CD4-positive, alpha-beta T cell (primary cell): ENCODE data around the gene CDCA7L. TPM values are rescaled to one million over a fixed set of nuclear protein-coding genes. Genes with fewer than 3 reads are reported as not detected.

ENCODE experiments used
- ATAC-seq: fragments of 200-7000 bp; cut with Tn5 transposase; one replicate; pipeline ENCODE4 v1.10.0; 2022; ENCODE audit warnings: mild to moderate bottlenecking; ENCODE audit not compliant: poor library complexity
- CTCF ChIA-PET: fragments of 350-600 bp; sonication (Branson Sonifier 250); formaldehyde crosslinking; loops from one replicate; lab custom pipeline; 2021; ENCODE audit warnings: antibody characterized with exemption, inconsistent platforms; lab: Charles Lee
- POLR2A ChIA-PET: fragments of 350-600 bp; sonication (Branson Sonifier 250); formaldehyde crosslinking; loops from one replicate; lab custom pipeline; 2021; ENCODE audit warnings: antibody characterized with exemption, inconsistent platforms; lab: Charles Lee
- DNase-seq, 14 experiments: peaks; one replicate each; pipeline ENCODE4 v3.0.0-alpha.2; 2013 to 2020; ENCODE audit warnings: mixed read lengths in 2 of 14
- H3K27ac ChIP-seq, 2 donors: one replicate each; pipeline versions ENCODE4 v1.5.1 to v1.7.0; 2013; ENCODE audit warnings: low read length in 2 of 2, low read depth in 1 of 2, mild to moderate bottlenecking in 1 of 2
- H3K27me3 ChIP-seq, 2 experiments: 1 replicate in 1 of 2; 2 replicates in 1 of 2; pipeline versions ENCODE4 v1.6.1 to v1.7.0; 2013; ENCODE audit warnings: low read length in 2 of 2, control low read depth in 1 of 2, mild to moderate bottlenecking in 1 of 2, moderate library complexity in 1 of 2; ENCODE audit not compliant: insufficient read depth in 2 of 2, control insufficient read depth in 1 of 2
- H3K36me3 ChIP-seq: one replicate; pipeline ENCODE4 v1.6.1; 2013; ENCODE audit warnings: low read length, control low read depth; ENCODE audit not compliant: insufficient read depth
- H3K4me1 ChIP-seq: one replicate; pipeline ENCODE4 v1.6.1; 2013; ENCODE audit warnings: low read length, control low read depth; ENCODE audit not compliant: insufficient read depth
- H3K4me3 ChIP-seq: one replicate; pipeline ENCODE4 v1.5.1; 2013; ENCODE audit warnings: mild to moderate bottlenecking, low read length, moderate library complexity
- H3K9me3 ChIP-seq, 2 experiments: 1 replicate in 1 of 2; 2 replicates in 1 of 2; pipeline versions ENCODE4 v1.6.1 to v1.7.0; 2013; ENCODE audit warnings: low read length in 2 of 2, mild to moderate bottlenecking in 2 of 2, control low read depth in 1 of 2, moderate library complexity in 1 of 2; ENCODE audit not compliant: control insufficient read depth in 1 of 2, insufficient read depth in 1 of 2
- H3K27ac Mint-ChIP-seq: one replicate; pipeline ENCODE4 v1.8.0; 2020; ENCODE audit warnings: mixed read lengths
- H3K27me3 Mint-ChIP-seq: one replicate; pipeline ENCODE4 v1.8.0; 2021; ENCODE audit warnings: mixed read lengths
- H3K36me3 Mint-ChIP-seq: one replicate; pipeline ENCODE4 v1.8.0; 2021; ENCODE audit warnings: low read depth, mixed read lengths
- H3K4me1 Mint-ChIP-seq: one replicate; pipeline ENCODE4 v1.8.0; 2021; ENCODE audit warnings: low read depth, mixed read lengths
- H3K4me3 Mint-ChIP-seq: one replicate; pipeline ENCODE4 v1.8.0; 2020; ENCODE audit warnings: mild to moderate bottlenecking, mixed read lengths
- H3K9me3 Mint-ChIP-seq: one replicate; pipeline ENCODE4 v1.8.0; 2020; ENCODE audit warnings: mixed read lengths
- intact Hi-C, 2 experiments: fragments of 100-400 bp; cut with DNase I in 1 of 2; cut with micrococcal nuclease in 1 of 2; formaldehyde crosslinking; loops; one replicate each; pipeline versions ENCODE4 v1.15.1 to v1.9.0; 2023 to 2025; cut with DNase I, micrococcal nuclease
- total RNA-seq, 174 experiments: library from RNA in 2 of 174; stranded (reverse) in 2 of 174; gene quantifications; one replicate each; pipeline ENCODE4 v1.2.3 and lab custom pipeline; 2021 to 2026
- TF ChIP-seq, protein P1 (sequence below): fragments of 200-600 bp; IDR thresholded peaks from one replicate; pipeline ENCODE4 v1.8.0; 2022; ENCODE audit warnings: antibody characterized with exemption, mild to moderate bottlenecking

Gene CDCA7L
- total RNA-seq, 2 experiments from 2014 or later = 23.1 to 23.7 TPM

- H3K4me3 ChIP-seq = peak overlapping the region; percentile 66
- H3K4me1 Mint-ChIP-seq = peaks cover 70% of the 10 kb centered on the region
- no peaks in the 10 kb centered on the region for H3K9me3 Mint-ChIP-seq
- H3K36me3 Mint-ChIP-seq = peaks cover 4% of the 10 kb centered on the region
- H3K4me1 ChIP-seq = peaks cover 24% of the 10 kb centered on the region
- TF ChIP-seq, protein P1, sequence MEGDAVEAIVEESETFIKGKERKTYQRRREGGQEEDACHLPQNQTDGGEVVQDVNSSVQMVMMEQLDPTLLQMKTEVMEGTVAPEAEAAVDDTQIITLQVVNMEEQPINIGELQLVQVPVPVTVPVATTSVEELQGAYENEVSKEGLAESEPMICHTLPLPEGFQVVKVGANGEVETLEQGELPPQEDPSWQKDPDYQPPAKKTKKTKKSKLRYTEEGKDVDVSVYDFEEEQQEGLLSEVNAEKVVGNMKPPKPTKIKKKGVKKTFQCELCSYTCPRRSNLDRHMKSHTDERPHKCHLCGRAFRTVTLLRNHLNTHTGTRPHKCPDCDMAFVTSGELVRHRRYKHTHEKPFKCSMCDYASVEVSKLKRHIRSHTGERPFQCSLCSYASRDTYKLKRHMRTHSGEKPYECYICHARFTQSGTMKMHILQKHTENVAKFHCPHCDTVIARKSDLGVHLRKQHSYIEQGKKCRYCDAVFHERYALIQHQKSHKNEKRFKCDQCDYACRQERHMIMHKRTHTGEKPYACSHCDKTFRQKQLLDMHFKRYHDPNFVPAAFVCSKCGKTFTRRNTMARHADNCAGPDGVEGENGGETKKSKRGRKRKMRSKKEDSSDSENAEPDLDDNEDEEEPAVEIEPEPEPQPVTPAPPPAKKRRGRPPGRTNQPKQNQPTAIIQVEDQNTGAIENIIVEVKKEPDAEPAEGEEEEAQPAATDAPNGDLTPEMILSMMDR = no peak
- ChIA-PET CTCF (no interaction called here), POLR2A (interaction anchor here (0.6 to 2.2 kb wide), 13 partner anchors 10 to 518 kb away, joined by 3 to 18 read pairs (median 4); partner anchors contain the start of gene SP4)
- H3K27ac ChIP-seq = no peak overlapping the region
- ATAC-seq = peak; percentile 36
- intact Hi-C loops = loop anchor here in 1 of 2 experiments (5.0 kb wide), 1 partner anchor 518 kb away; the partner anchor contains the start of gene SP4
- peak in 12 of 14 experiments; percentile 4 to 57 (median 33) for DNase-seq
- H3K36me3 ChIP-seq = no peaks in the 10 kb centered on the region
- H3K9me3 ChIP-seq = no peaks in the 10 kb centered on the region
- H3K27me3 ChIP-seq = no peaks in the 10 kb centered on the region
- no peaks in the 10 kb centered on the region for H3K27me3 Mint-ChIP-seq
- peak overlapping the region; percentile 71 for H3K27ac Mint-ChIP-seq
- H3K4me3 Mint-ChIP-seq = peak overlapping the region; percentile 94
These were observed 864 bp downstream of the CDCA7L start for GRCh38 chr7:21944616-21945453.

DNA sequence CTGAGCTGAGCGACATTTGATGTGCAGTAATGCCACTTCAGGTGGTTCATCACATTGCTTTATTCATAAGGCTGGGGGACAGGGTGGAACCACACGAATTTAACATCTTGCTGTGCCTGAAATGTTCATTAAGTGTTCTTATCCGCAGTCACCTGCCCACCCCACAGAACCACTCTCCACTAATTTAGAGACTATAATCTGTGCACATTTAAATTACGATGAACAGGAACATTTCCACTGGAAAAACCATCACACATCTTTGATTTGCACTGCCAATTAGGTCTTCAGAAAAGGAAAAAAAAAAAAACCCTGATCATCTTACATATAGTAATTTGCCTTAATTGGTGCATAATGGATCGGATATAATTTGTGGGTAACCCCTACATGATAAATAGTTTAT lies 2.3 kb downstream of the CDCA7L start:
- H3K4me3 Mint-ChIP-seq = peak overlapping the region; percentile 65
- H3K9me3 ChIP-seq = no peaks in the 10 kb centered on the region
- DNase-seq (no peak), ATAC-seq (no peak)
- H3K27me3 ChIP-seq = no peaks in the 10 kb centered on the region
- no peaks in the 10 kb centered on the region for H3K36me3 ChIP-seq
- intact Hi-C loops = no loop called here
- H3K27ac Mint-ChIP-seq = no peak overlapping the region
- no peaks in the 10 kb centered on the region for H3K27me3 Mint-ChIP-seq
- POLR2A ChIA-PET = no interaction called here
- H3K4me3 ChIP-seq = no peak overlapping the region
- peaks cover 24% of the 10 kb centered on the region for H3K4me1 ChIP-seq
- no peaks in the 10 kb centered on the region for H3K9me3 Mint-ChIP-seq
- TF ChIP-seq, protein P1 = no peak
- H3K36me3 Mint-ChIP-seq = peaks cover 4% of the 10 kb centered on the region
- H3K27ac ChIP-seq = no peak overlapping the region
- H3K4me1 Mint-ChIP-seq = peaks cover 74% of the 10 kb centered on the region
- CTCF ChIA-PET = no interaction called here

GRCh38 chr7:21942955-21943354 lies 2.7 kb downstream of the CDCA7L start:
- ChIA-PET POLR2A (no interaction called here), CTCF (no interaction called here)
- H3K4me3 ChIP-seq = no peak overlapping the region
- no peaks in the 10 kb centered on the region for H3K9me3 ChIP-seq
- H3K4me1 Mint-ChIP-seq = peaks cover 69% of the 10 kb centered on the region
- no peak for ATAC-seq
- H3K4me3 Mint-ChIP-seq = peak overlapping the region; percentile 65
- H3K27me3 ChIP-seq = no peaks in the 10 kb centered on the region
- H3K9me3 Mint-ChIP-seq = no peaks in the 10 kb centered on the region
- no peak for DNase-seq
- intact Hi-C loops = no loop called here
- no peak overlapping the region for H3K27ac Mint-ChIP-seq
- TF ChIP-seq, protein P1 = no peak
- peaks cover 4% of the 10 kb centered on the region for H3K36me3 Mint-ChIP-seq
- peaks cover 24% of the 10 kb centered on the region for H3K4me1 ChIP-seq
- no peaks in the 10 kb centered on the region for H3K27me3 Mint-ChIP-seq
- H3K27ac ChIP-seq = no peak overlapping the region
- H3K36me3 ChIP-seq = no peaks in the 10 kb centered on the region
